Subcutaneous adipose tissue (tissue), 4 donors: ENCODE measurements around the gene PLEKHA5. TPM values are rescaled to one million over a fixed set of nuclear protein-coding genes. Genes with fewer than 3 reads are reported as not detected.

Experiments used
- CTCF ChIP-seq: fragments of 450-650 bp; IDR thresholded peaks from one replicate; pipeline ENCODE4 v1.5.1; 2016; ENCODE audit warnings: low read depth, mild to moderate bottlenecking, control low read depth, antibody characterized with exemption, moderate library complexity
- total RNA-seq, 4 donors: library from RNA; depleted of rRNA; stranded (reverse); fragments of >200 nt; gene quantifications; one replicate each; pipeline ENCODE4 v1.1.0, GENCODE V29; 2016

Gene PLEKHA5
- total RNA-seq, 4 donors from 2014 or later = 22.3 to 26.3 (median 24.1) TPM

- TF ChIP-seq CTCF = no peak
These were observed 72.1 kb downstream of the PLEKHA5 start for GRCh38 chr12:19201661-19202060.

GRCh38 chr12:19203013-19203412, 73.5 kb downstream of the PLEKHA5 start:
- TF ChIP-seq CTCF = no peak

- TF ChIP-seq CTCF = no peak
These were observed 74.3 kb downstream of the PLEKHA5 start for GRCh38 chr12:19203539-19204506.

- TF ChIP-seq CTCF = no peak
These were observed 75.6 kb downstream of the PLEKHA5 start for GRCh38 chr12:19205120-19205519.

GRCh38 chr12:19206493-19207077, 77.1 kb downstream of the PLEKHA5 start:
- no peak for TF ChIP-seq CTCF

- no peak for TF ChIP-seq CTCF
These were observed 78.9 kb downstream of the PLEKHA5 start for GRCh38 chr12:19208456-19208855.

GRCh38 chr12:19209661-19210060, 80.1 kb downstream of the PLEKHA5 start:
- TF ChIP-seq CTCF = no peak
